ENCODE data around the gene HRCT1.

The HRCT1 gene

DNA sequence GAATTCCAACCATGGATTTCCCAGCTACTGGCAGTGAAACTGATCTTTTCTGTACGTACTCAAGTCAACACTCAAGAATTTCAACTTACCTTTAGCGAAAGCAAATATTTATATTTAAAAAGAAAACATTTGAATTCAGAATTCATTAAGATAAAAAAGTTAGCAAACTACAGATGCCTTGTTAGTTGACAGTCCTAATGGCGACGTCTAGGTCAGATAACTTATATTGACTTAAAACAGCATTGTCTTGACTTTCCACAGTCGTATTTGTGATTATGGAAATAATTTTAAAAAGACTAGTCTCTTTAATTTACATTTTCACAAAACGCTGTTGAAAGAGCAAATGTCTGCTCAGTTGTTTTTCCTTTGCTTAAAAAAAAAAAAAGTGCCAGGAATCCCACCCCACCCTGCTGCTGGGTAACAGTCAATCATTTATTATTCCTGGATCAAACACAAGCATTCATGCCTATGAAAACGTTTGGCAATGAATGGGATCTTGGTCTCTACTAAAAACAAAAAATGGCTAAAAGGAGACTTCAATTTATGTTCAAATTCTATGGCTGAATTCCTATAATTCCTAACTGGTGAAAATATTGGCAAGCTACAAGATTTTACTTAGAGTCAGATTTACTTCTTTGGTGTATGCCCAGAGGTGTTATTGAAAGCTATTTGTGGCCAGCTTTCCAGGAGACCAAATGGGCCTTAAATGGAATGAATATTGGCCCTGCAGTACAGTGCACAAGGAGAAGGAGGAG lies 29.9 kb downstream of the HRCT1 start:
- H3K4me3 ChIP-seq (ENCODE audit: low read length) = no peak overlapping the region
- H3K27me3 ChIP-seq (ENCODE audit: control insufficient read depth, insufficient read depth, low read length) = no peaks in the 10 kb centered on the region
- peak overlapping the region; percentile 38 for H3K4me2 ChIP-seq (ENCODE audit: low read length)
- H3K9me3 ChIP-seq (replicated peaks; ENCODE audit: low read length) = peaks cover 5% of the 10 kb centered on the region
- no peaks in the 10 kb centered on the region for H3K36me3 ChIP-seq (ENCODE audit: insufficient read depth, low read length)
- H3K4me1 ChIP-seq (ENCODE audit: control insufficient read depth, insufficient read depth, low read length) = peaks cover 47% of the 10 kb centered on the region
- H3K9ac ChIP-seq (ENCODE audit: low read depth, low read length) = peak overlapping the region; percentile 69

DNA sequence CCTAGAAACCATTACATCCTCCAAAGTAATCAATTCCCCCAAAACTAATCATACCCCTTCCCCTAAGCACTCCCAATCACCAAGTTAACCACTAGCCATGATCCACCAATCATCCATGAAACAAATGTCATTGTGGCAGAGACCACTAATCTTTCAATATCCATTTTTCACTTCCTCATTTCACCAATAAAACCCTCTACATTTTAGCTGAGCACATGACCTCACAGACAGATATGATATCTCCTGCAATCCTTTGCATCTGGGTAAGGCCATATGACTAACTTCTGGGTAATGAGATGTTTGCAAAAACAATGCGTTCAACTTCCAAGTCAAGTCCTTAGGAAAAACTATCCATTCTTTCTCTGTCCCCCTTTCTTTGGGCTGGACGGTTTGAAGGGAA lies 31.2 kb downstream of the HRCT1 start:
- Histone ChIP-seq H3K36me3 (ENCODE audit: insufficient read depth, low read length) (no peaks in the 10 kb centered on the region), H3K4me2 (ENCODE audit: low read length) (no peak overlapping the region), H3K27me3 (ENCODE audit: control insufficient read depth, insufficient read depth, low read length) (no peaks in the 10 kb centered on the region), H3K9ac (ENCODE audit: low read depth, low read length) (peak overlapping the region; percentile 43), H3K4me3 (ENCODE audit: low read length) (no peak overlapping the region), H3K4me1 (ENCODE audit: control insufficient read depth, insufficient read depth, low read length) (peaks cover 43% of the 10 kb centered on the region), H3K9me3 (replicated peaks; ENCODE audit: low read length) (peaks cover 5% of the 10 kb centered on the region)

DNA sequence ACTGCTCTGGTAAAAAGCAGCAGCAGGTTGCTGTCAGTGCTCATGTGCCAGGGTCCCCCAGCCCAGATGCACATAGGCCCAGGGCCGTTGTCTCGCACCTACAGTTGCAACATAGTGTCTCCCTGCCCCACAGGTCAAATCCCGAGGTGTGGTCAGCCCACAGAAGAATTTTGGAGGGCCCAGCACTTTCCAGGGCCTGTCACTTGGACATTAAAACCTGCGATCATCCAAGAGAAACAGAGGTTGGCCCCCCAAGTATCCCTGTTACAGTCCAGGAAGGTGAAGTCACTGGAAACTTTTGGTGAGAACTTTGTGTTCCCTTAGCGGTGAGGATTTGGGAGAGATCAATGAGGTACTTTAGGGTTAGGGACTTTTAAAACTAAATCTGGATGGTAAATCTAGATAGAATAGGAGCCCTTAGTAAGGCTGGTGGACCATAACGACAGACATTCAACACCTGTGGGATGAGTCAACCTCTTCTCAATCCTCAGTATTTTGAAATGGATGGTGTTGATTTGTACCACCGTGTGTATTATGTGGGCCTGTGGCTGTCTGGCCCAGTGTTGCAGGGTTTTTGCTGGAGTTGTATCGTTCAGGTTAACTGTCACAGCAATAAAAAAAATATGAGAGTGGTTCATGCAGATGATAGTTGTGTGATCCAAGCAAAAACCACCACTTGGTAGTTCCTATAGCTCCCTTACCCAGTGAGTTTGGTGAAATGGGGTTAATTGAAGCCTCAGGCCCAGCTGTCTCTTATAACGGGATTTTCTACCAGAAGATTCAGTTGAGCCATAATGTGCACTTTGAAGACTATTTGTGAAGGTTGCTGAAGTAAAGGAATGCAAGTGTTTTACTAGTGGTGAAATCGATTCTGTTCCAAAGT lies 32.7 kb downstream of the HRCT1 start:
- Histone ChIP-seq H3K4me2 (ENCODE audit: low read length) (no peak overlapping the region), H3K4me1 (ENCODE audit: control insufficient read depth, insufficient read depth, low read length) (peaks cover 36% of the 10 kb centered on the region), H3K4me3 (ENCODE audit: low read length) (no peak overlapping the region), H3K36me3 (ENCODE audit: insufficient read depth, low read length) (no peaks in the 10 kb centered on the region), H3K27me3 (ENCODE audit: control insufficient read depth, insufficient read depth, low read length) (no peaks in the 10 kb centered on the region), H3K9ac (ENCODE audit: low read depth, low read length) (no peak overlapping the region), H3K9me3 (replicated peaks; ENCODE audit: low read length) (peaks cover 5% of the 10 kb centered on the region)

DNA sequence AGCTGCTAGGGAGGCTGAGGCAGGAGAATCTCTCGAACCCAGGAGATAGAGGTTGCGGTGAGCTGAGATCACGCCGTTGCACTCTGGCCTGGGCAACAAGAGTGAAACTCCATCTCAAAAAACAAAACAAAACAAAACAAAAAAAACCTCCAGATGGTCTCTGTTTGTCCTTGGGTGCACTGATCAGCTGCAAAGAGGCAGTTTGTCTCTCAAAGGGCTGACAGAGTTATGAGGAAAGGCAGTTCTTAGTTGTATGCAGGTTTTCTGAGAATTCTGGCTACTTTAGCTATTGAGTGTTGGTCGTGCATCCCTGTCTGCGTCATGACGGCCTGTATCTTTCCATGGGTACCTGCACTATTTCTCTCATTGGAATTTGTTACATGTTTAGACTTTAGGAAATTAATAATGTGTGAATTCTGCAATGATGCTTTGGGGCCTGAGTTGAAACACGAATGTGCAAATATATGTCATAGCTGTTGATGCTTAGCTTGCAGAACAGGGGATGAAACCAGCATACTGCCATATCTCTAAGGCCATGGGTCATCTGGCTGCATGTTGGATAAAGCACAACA lies 33.8 kb downstream of the HRCT1 start:
- Histone ChIP-seq H3K4me2 (ENCODE audit: low read length) (no peak overlapping the region), H3K4me1 (ENCODE audit: control insufficient read depth, insufficient read depth, low read length) (peaks cover 32% of the 10 kb centered on the region), H3K9me3 (replicated peaks; ENCODE audit: low read length) (peaks cover 5% of the 10 kb centered on the region), H3K4me3 (ENCODE audit: low read length) (no peak overlapping the region), H3K36me3 (ENCODE audit: insufficient read depth, low read length) (no peaks in the 10 kb centered on the region), H3K9ac (ENCODE audit: low read depth, low read length) (no peak overlapping the region), H3K27me3 (ENCODE audit: control insufficient read depth, insufficient read depth, low read length) (no peaks in the 10 kb centered on the region)

GRCh38 chr9:35940458-35941407 lies 34.7 kb downstream of the HRCT1 start:
- Histone ChIP-seq H3K27me3 (ENCODE audit: control insufficient read depth, insufficient read depth, low read length) (no peaks in the 10 kb centered on the region), H3K36me3 (ENCODE audit: insufficient read depth, low read length) (no peaks in the 10 kb centered on the region), H3K9me3 (replicated peaks; ENCODE audit: low read length) (peaks cover 5% of the 10 kb centered on the region), H3K4me3 (ENCODE audit: low read length) (no peak overlapping the region), H3K4me1 (ENCODE audit: control insufficient read depth, insufficient read depth, low read length) (peaks cover 29% of the 10 kb centered on the region), H3K9ac (ENCODE audit: low read depth, low read length) (no peak overlapping the region), H3K4me2 (ENCODE audit: low read length) (no peak overlapping the region)

GRCh38 chr9:35942286-35942685 lies 36.3 kb downstream of the HRCT1 start:
- Histone ChIP-seq H3K4me2 (ENCODE audit: low read length) (no peak overlapping the region), H3K9me3 (replicated peaks; ENCODE audit: low read length) (no peaks in the 10 kb centered on the region), H3K27me3 (ENCODE audit: control insufficient read depth, insufficient read depth, low read length) (no peaks in the 10 kb centered on the region), H3K9ac (ENCODE audit: low read depth, low read length) (no peak overlapping the region), H3K4me1 (ENCODE audit: control insufficient read depth, insufficient read depth, low read length) (peaks cover 17% of the 10 kb centered on the region), H3K4me3 (ENCODE audit: low read length) (no peak overlapping the region), H3K36me3 (ENCODE audit: insufficient read depth, low read length) (no peaks in the 10 kb centered on the region)

GRCh38 chr9:35944173-35944572 lies 38.2 kb downstream of the HRCT1 start:
- Histone ChIP-seq H3K4me2 (ENCODE audit: low read length) (no peak overlapping the region), H3K4me1 (ENCODE audit: control insufficient read depth, insufficient read depth, low read length) (peaks cover 16% of the 10 kb centered on the region), H3K27me3 (ENCODE audit: control insufficient read depth, insufficient read depth, low read length) (no peaks in the 10 kb centered on the region), H3K9me3 (replicated peaks; ENCODE audit: low read length) (no peaks in the 10 kb centered on the region), H3K36me3 (ENCODE audit: insufficient read depth, low read length) (no peaks in the 10 kb centered on the region), H3K9ac (ENCODE audit: low read depth, low read length) (no peak overlapping the region), H3K4me3 (ENCODE audit: low read length) (no peak overlapping the region)

GRCh38 chr9:35944841-35945240 lies 38.8 kb downstream of the HRCT1 start:
- H3K36me3 ChIP-seq (ENCODE audit: insufficient read depth, low read length) = no peaks in the 10 kb centered on the region
- no peak overlapping the region for H3K4me3 ChIP-seq (ENCODE audit: low read length)
- no peaks in the 10 kb centered on the region for H3K9me3 ChIP-seq (replicated peaks; ENCODE audit: low read length)
- H3K9ac ChIP-seq (ENCODE audit: low read depth, low read length) = no peak overlapping the region
- peaks cover 21% of the 10 kb centered on the region for H3K4me1 ChIP-seq (ENCODE audit: control insufficient read depth, insufficient read depth, low read length)
- no peaks in the 10 kb centered on the region for H3K27me3 ChIP-seq (ENCODE audit: control insufficient read depth, insufficient read depth, low read length)
- no peak overlapping the region for H3K4me2 ChIP-seq (ENCODE audit: low read length)

DNA sequence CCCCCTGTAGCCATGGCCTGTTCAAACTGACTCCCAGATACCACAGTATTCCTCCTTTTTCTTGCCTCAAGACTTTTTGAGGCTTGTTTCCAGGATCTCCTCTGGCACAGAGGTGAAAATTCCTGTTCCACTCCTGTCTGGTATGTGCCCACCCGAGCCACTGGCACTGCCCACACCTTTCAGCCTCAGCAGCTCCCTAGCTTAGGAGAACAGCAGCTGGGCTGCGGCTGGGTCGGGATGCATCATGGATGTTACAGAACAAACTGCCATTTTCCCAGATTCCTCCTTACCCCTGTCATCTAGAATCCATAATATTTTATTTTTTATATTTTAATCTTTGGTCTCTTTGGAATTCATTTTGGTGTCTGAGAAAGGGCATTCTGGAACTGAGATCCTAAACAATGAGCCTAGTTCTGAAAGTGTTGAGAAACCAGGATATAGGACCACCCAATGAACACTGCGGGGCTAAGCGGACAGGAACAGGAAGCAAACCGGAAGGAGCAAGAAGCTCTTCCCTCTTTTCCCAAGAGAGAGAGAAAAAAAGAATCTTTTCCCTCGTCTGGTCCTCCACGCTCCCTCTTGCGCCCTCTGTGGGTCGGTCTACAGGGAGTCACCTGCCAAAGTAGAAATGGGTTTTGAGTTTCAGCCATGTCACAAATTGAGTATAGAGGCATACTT lies 39.5 kb downstream of the HRCT1 start:
- Histone ChIP-seq H3K4me3 (ENCODE audit: low read length) (peak overlapping the region; percentile 17), H3K27me3 (ENCODE audit: control insufficient read depth, insufficient read depth, low read length) (no peaks in the 10 kb centered on the region), H3K4me2 (ENCODE audit: low read length) (peak overlapping the region; percentile 47), H3K9ac (ENCODE audit: low read depth, low read length) (peak overlapping the region; percentile 49), H3K4me1 (ENCODE audit: control insufficient read depth, insufficient read depth, low read length) (peaks cover 18% of the 10 kb centered on the region), H3K9me3 (replicated peaks; ENCODE audit: low read length) (no peaks in the 10 kb centered on the region), H3K36me3 (ENCODE audit: insufficient read depth, low read length) (no peaks in the 10 kb centered on the region)

DNA sequence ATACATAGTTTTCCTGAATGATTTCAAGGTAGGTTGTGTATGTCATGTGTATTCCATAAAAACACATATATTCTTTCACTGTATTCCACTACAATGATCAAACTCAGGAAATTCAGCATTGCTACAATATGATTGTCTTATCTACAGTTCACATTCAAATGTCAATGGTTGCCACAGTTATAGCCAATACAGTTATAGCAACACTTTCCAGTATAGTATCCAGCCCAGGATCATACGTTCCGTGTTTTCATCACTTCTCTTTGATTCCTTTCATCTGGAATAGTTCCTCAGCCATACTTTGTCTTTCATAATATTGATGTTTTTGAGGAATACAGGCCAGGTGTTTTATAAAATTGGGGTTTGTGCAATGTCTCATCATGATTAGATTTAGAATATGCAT lies 42.4 kb downstream of the HRCT1 start:
- H3K27me3 ChIP-seq (ENCODE audit: control insufficient read depth, insufficient read depth, low read length) = no peaks in the 10 kb centered on the region
- no peaks in the 10 kb centered on the region for H3K36me3 ChIP-seq (ENCODE audit: insufficient read depth, low read length)
- peaks cover 27% of the 10 kb centered on the region for H3K4me1 ChIP-seq (ENCODE audit: control insufficient read depth, insufficient read depth, low read length)
- no peak overlapping the region for H3K9ac ChIP-seq (ENCODE audit: low read depth, low read length)
- H3K9me3 ChIP-seq (replicated peaks; ENCODE audit: low read length) = no peaks in the 10 kb centered on the region
- H3K4me3 ChIP-seq (ENCODE audit: low read length) = no peak overlapping the region
- H3K4me2 ChIP-seq (ENCODE audit: low read length) = no peak overlapping the region
